Measurements from ENCODE around the gene HAVCR2.

HAVCR2 gene

DNA sequence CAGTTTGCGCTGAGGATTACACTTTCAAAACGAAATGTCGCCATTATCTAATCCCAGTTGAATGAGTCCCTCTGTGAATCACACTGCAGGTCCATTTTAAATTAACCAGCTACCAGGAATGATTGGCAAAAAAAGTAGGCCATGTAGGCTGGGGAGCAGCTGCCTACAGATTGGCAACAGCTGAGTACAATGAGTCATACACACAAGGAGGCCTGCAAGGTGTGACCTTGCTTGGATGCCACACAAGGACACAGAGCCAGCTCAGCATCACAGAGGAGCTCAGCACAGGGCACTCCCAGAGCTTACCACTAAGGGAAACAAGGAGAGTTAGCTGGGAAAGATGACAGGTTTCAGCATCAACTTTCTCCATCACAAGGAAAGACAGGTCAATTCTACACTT lies 62.8 kb downstream of the HAVCR2 start:
- no peak for DNase-seq (ENCODE audit: low read depth in 2 of 3, low spot score in 2 of 3)

DNA sequence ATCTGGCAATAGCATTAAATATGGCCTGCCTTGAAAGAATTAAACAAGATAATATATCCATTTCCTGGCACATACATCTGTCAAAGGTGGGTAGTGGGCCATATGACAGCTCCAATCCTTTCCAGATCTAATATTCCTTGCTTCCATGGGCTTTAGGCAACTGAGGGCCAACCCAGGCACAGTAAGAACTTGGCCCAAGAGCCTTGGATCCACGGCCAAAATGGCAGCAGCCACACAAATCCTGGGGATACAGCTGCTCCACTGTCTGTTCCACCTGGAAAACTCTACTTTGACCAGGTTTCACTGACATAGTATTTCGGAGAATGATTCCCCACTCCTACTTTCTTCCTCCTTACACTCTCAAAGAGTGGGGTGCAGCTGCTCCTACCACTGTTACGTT lies 63.2 kb downstream of the HAVCR2 start:
- no peak for DNase-seq (ENCODE audit: low read depth in 2 of 3, low spot score in 2 of 3)

DNA sequence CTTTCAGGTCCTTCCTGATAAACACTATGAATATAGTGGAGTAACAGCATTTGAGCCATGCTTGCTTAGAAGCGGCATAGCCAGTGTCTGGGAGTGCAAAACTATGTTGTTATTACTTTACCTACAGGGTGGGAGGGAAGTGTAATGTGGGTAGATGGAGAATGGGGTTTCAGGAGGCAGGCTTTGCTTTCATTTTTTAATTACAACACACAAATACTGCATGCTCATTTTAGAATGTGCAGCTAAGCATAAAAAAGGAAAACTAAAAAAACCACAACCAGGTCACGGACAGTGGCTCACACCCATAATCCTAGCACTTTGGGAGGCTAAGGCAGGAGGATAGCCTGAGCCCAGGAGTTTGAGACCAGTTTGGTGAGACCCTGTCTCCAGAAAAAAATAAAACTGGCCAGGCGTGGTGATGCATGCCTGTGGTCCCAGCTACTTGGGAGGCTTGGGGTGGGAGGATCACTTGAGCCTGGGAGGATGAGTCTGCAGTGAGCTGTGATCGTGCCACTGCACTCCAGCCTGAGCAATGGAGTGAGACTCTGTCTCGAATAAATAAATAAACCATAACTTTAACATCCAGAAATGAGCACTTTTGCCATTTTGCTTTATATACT lies 70.2 kb downstream of the HAVCR2 start:
- no peak for DNase-seq (ENCODE audit: low read depth in 2 of 3, low spot score in 2 of 3)
